Left hindlimb (tissue), 1 donor: ENCODE measurements around the gene NID1.
"Not testable (repeated sequence)": the region's sequence is repeated elsewhere in the genome, so short reads cannot be mapped to it uniquely, and the experiment has no call there.

Source experiments
- DNase-seq: peaks from one replicate; pipeline ENCODE4 v3.0.0-alpha.2; 2018

Gene NID1

DNA sequence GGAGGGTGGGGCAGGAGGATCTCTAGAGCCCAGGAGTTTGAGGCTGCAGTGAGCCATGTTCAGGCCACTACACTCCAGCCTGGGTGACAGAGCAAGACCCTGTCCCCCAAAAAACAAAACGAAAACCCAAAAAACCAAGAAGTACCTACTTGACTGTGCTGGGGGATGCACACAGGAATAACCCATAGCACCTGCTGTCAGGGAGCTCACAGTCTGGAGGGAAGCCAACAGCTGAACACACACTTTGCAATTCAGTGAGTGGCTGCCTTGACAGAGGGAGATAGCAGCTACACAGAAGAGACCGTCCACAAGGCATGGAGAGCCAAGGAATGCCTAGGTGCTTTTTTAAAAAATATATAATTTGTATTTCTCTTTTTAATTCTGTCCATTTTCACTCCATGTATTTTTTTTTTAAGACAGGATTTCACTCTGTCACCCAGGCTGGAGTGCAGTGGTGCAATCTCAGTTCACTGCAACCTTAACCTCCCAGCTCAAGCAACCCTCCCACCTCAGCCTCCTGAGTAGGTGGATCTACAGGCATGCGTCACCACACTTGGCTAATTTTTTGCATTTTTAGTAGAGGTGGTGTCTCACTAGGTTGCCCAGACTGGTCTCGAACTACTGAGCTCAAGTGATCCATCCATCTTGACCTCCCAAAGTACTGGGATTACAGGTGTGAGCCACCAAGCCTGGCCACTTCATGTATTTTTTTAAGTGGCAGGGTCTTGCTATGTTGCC, 68.7 kb downstream of the NID1 start:
- no peak for DNase-seq

GRCh38 chr1:235995511-235995910, 69.4 kb downstream of the NID1 start:
- DNase-seq, result no peak

GRCh38 chr1:235993652-235994051, 71.2 kb downstream of the NID1 start:
- no peak for DNase-seq

DNA sequence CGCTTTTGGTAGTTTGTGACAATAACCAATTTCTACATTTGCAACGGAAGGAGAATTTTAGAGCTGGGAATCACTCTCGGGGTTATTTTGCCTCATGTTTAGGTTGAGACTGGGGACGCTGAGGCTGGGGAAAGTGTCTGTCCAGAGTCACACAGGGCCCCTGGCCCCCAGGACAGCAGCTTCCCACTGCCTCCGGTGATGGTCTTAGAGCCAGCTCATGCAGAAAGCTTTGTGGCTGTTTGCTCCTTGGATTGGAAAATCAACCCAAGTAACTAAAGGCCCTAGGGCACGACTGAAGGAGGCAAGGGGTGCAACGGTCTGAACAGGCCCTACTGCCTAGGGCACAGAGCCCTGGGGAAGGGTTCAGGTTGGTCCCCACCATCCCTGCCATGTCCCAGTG, 72.0 kb downstream of the NID1 start:
- no peak for DNase-seq

DNA sequence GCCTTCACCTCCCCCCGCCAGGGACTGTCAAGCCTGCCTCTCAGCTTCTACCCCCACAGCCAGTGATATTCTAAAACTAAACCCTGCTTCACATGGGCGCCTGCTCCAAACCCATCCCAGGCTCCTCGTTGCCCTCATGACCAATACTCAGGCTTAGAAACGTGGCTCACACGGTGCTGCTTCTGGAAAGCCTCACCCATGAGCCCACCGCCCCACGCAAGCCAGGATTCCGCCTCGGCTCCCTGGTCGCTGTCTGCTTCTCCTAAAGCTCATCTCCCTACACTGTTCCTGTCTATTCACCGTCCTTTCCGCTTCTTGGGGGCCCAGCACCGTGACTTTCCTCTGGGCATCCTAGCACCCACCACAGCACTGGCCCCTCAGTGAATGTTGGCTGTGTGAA, 72.5 kb downstream of the NID1 start:
- no peak for DNase-seq

DNA sequence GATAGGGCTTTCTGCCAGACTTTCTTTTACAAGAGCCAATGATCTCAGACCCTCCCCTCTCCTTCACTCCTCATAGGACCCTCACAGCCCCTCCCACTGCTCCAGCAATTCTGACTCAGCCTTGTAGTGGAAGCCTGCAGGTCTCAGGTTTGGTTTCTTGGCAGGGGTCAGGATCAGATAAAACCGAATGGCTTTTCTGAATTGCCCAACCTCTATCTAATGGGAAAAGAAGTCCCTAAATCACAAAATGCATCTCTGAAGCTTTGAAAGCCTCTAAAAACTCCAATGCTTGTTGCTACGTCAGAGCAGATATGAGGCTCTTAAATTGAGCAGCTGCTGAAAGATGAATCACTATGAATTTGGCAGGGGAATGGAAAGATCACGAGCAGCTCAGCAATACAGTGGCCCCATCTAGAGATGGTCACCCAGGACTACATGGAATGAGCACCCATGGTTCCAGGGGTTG, 74.5 kb downstream of the NID1 start:
- no peak for DNase-seq

- DNase-seq, result no peak
Measured at GRCh38 chr1:235989105-235989504, 75.8 kb downstream of the NID1 start.

DNA sequence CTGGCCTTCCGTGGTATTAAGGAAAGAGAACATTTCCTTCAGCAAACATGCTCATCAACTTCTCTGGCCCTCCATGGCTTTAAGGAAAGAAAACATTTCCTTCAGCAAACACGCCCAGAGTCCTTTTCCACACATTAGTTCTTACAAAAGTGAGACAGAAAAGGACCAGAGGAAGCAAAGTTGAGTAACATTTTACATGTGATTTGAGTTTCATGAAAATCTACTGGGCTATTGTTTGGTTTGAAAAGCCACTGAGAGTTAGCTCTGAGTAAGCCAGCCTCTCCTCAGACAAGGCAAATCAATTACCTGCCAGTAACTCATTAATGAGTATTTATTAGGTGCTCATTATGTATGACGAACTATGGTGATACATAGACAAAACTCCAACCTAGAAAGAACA, 78.0 kb downstream of the NID1 start:
- DNase-seq, result no peak

DNA sequence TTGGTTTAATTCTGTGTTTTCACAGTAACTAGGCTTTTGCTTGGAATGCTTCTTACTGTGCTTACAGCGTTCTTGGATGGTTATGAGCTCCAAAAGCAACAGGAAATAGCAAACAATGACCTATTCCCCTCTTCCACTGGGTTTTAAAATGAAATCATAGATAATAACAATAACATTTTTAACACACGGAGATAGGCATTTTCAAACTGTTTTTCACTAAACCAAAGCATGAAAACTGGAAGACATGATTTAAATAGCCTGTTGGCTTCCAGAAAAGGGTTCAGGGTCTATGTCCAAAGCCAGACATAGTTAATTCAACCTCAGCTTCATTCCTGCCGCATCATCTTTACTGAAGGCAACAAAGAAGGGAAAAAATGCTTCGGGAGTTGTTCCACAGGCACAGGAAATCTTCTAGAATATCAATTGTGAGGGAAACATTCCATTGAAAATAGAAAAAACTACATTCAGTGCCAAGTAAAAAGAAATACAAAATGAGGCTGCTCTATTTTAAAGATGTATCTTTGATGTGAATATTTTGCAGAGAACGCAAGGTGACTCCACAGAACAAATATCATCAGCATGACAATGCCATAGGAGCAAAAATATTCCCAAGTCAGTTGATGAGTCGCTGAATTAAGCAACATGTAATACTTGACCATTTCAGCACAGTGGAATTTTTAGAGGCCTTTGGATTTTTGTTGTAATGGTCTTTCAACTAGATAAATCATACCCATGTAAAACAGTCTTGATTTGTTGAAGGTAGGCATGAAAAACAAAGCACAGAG, 80.7 kb downstream of the NID1 start:
- DNase-seq, result no peak

- no peak for DNase-seq
Measured at GRCh38 chr1:235980976-235981375, 83.9 kb downstream of the NID1 start.

DNA sequence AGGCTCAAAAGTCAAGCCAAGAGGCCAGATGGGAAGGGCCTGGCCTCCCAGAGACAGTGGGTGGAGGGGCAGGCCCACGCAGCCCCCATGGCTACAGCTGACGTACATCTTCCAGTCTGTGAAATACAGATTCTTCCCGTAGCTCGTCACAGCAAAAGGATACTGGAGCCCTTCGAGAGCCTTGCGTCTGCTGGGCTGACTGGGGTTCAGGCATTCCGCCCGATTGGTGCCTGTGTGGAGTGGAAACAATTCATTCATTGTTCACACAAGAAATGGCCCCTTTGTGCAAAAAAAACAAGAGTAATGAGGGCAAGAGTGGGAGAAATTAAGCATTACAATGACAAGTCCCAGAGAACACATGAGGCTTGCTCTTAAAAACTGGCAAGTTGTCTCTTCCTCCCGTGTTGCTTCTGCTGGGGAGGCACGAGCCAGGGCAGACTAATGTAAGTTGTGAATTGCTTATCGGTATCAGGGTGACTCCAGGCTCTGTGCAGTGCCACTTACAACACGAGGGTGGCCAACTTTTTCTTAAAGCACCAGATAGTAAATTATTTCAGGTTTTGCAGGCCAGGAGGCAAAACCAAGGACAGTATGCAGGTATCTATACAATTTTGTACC, 85.1 kb downstream of the NID1 start:
- no peak for DNase-seq

DNA sequence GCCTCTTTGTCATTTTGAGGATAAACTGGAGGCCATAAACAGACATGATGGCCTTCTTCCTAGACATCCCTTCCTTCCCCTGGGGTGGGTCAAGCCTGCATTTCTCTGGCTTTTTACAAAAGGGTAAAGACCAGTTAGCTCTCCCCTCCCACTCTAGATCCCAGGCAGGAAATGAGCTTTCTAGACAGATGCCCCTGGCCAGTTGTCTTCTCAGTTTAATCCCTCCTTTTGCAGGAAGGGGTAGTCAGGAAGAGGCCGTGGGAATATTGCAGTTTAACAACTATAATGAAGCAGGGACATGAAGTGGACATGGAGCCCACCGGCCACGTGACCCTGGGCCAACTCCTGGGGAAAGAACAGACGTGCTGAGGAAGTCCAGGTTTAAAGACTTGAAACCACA, 85.7 kb downstream of the NID1 start:
- no peak for DNase-seq

- no peak for DNase-seq
Measured at GRCh38 chr1:235976490-235976889, 88.4 kb downstream of the NID1 start.

DNA sequence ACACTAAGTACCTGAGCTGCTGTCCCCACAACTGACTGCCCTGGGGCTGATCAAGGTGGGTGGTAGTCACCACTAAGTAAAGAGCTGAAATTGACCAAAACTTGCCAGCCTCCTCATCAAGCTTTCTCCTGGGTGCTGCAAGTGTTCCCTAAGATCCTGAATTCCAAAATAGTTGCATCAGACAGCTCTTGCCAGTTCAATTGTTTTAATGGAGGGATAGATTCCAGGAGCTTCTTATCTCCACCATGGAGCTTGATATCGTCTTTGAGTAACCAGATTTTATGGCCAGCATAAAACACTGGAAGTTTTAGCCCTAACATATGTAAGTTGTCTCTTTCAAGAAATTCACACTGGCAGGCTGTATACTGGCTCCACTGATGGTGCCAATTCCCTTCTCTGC, 90.3 kb downstream of the NID1 start:
- no peak for DNase-seq

DNA sequence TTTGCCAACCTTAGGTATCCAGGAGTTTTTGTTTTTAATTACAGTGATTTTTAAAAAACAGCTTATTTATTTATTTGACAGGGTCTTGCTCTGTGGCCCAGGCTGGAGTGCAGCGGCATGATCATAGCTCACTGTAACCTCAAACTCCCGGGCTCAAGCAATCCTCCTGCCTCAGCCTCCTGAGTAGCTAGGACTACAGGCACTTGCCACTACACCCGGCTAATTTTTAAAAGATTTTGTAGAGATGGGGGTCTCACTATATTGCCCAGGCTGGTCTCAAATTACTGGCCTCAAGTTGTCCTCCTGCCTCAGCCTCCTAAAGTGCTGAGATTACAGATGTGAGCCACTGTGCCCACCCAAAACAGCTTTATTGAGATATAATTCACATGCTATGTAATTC, 92.2 kb downstream of the NID1 start:
- not testable (repeated sequence) for DNase-seq

DNA sequence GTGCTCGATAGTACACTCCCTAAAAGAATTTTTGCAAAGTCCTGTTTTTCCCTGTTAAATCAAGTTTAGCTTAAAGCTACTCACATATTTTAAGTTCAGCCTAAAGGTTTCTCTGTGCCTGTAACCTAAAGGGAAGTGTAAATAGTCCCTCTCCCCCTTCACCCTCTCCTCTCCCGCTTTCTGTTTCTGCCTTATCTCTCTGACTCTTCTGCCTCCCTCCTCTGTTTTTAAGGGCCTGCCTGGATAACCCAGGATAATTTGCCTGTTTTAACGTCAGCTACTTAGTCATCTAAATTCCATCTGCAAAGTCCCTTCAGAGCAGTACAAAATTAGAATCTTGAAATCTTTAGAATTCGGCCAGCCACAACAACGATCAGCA, 92.6 kb downstream of the NID1 start:
- no peak for DNase-seq

GRCh38 chr1:235971571-235972310, 93.1 kb downstream of the NID1 start:
- peak; percentile 96 for DNase-seq

DNA sequence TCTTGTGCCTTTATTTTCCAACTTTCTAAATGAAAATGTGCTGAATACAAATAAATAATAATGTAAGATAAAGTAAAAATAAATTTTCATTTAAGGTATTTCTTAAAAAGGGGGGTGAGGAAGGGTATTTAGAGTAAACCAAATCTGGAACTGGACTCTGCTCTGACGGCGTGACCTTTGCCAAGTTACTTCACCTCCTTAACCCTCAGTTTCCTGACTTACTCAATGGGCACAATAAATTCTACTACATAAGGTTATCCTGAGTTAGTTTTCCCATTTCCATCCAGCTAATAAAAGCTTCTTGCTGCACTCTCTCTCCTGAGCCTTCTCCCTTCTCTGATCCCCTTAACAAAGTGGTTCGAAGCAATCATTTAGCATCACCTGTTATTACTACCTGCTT, 93.9 kb downstream of the NID1 start:
- no peak for DNase-seq

DNA sequence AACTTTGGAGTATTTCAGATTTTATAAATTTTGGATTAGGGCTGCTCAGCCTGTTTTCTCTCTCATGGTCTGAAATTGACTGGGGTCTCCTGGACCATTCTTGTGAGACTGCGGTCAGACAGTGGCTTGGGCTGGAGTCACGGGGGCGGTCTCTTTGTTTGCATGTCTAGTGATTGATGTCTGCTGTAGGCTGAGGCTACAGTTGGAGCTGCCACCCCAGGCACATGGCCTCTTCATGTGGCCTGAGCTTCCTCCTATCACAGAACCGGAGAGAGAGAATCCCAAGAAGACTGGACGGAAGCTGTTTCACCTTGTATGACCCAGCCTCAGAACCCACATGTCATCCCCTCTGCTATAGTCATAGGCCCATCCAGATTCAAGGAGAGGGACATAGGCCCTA, 96.1 kb downstream of the NID1 start:
- no peak for DNase-seq

GRCh38 chr1:235966134-235966533, 98.8 kb downstream of the NID1 start:
- DNase-seq, result not testable (repeated sequence)

GRCh38 chr1:235960809-235961208, 104.1 kb downstream of the NID1 start:
- DNase-seq, result no peak

- DNase-seq, result no peak
Measured at GRCh38 chr1:235958021-235958420, 106.9 kb downstream of the NID1 start.

GRCh38 chr1:235955777-235956176, 109.1 kb downstream of the NID1 start:
- no peak for DNase-seq
